Mucosa of descending colon (tissue), 3 donors: ENCODE data around the gene IQCM. TPM values are rescaled to one million over a fixed set of nuclear protein-coding genes. Genes with fewer than 3 reads are reported as not detected.
"Not testable (repeated sequence)": the region's sequence is repeated elsewhere in the genome, so short reads cannot be mapped to it uniquely, and the experiment has no call there.

Experiments used
- ATAC-seq: fragments of 200-7000 bp; cut with Tn5 transposase; one replicate; pipeline ENCODE4 v1.9.1; 2020; ENCODE audit warnings: mild to moderate bottlenecking, moderate library complexity
- DNase-seq, 3 donors: peaks; one replicate each; pipeline ENCODE4 v3.0.0-alpha.2; 2020
- H3K36me3 ChIP-seq: fragments of 200-600 bp; one replicate; pipeline ENCODE4 v1.8.0; 2021; ENCODE audit warnings: low read depth, mild to moderate bottlenecking
- H3K4me1 ChIP-seq: fragments of 200-600 bp; one replicate; pipeline ENCODE4 v1.8.0; 2021; ENCODE audit warnings: low read depth, mild to moderate bottlenecking
- H3K4me3 ChIP-seq: fragments of 200-600 bp; one replicate; pipeline ENCODE4 v1.8.0; 2021; ENCODE audit warnings: mild to moderate bottlenecking
- H3K9me3 ChIP-seq: fragments of 200-600 bp; one replicate; pipeline ENCODE4 v1.8.0; 2021; ENCODE audit warnings: mild to moderate bottlenecking
- CTCF ChIP-seq: fragments of 200-600 bp; IDR thresholded peaks from one replicate; pipeline ENCODE4 v1.8.0; 2022; ENCODE audit warnings: antibody characterized with exemption, mild to moderate bottlenecking
- intact Hi-C, 2 donors: fragments of 100-400 bp; cut with DNase I in 1 of 2; cut with micrococcal nuclease in 1 of 2; formaldehyde crosslinking; loops; one replicate each; pipeline versions ENCODE4 v1.11.0 to v1.11.1; 2022; cut with DNase I, micrococcal nuclease
- total RNA-seq, 3 donors: library from RNA; stranded (reverse); fragmentation: NEBNext Ultra II Directional in 2 of 3; extraction: Animal tissue kit (Norgen Biotek cat#: 25700) in 2 of 3; gene quantifications; one replicate each; pipeline versions ENCODE4 v1.2.1 to v1.2.4, GENCODE V29; 2021 to 2023
- donor health status: DM: no; HTN: no; CAD: no; lungs with moderate emphysema.
- donor health status: DM: no; HTN: no; CAD: no.
- donor health status: DM: no; HTN: yes; CAD: no.

Gene IQCM
- total RNA-seq, 3 donors from 2014 or later = 3.0 to 16.8 (median 5.2) TPM

GRCh38 chr4:149512501-149512900 lies 303.1 kb downstream of the IQCM start:
- intact Hi-C loops = no loop called here
- Histone ChIP-seq H3K9me3 (no peaks in the 10 kb centered on the region), H3K36me3 (no peaks in the 10 kb centered on the region), H3K4me1 (no peaks in the 10 kb centered on the region), H3K4me3 (no peak overlapping the region)
- TF ChIP-seq CTCF = no peak
- DNase-seq = no peak
- ATAC-seq = no peak

DNA sequence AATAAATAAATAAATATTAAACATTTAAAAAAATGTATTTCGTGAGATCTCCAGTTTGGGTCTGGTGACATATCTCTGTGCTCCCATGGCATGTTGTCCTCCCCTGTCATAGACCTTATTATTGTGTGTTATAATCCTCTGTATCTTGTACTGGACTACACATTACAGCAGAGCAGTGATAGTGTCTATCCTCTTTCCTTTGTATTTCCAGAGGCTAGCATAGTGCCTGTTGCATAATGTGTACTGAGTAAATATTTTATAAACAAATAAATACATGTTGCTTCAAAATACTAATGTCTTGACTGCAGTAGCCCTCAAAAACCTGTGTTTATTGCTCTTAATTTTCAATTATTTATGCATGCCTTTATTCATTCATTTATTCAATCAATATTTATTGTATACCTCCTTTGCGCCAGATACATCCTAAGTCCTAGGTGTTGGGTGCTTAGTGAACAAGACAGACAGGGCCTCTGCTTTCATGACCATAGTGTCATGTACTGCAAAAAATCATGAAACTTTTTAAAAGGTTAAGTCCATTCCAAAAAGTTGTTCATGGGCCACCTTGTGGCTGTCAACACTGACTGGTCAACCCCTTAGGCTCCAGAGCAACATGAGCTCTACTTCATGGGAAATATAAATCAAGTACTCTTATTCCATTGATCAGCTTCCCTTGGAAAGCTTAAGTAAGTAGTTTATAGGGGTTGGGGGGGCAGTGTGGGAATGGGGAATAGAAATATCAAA lies 303.9 kb downstream of the IQCM start:
- no peak overlapping the region for H3K4me3 ChIP-seq
- TF ChIP-seq CTCF = no peak
- intact Hi-C loops = no loop called here
- H3K4me1 ChIP-seq = no peaks in the 10 kb centered on the region
- no peaks in the 10 kb centered on the region for H3K36me3 ChIP-seq
- no peak for ATAC-seq
- H3K9me3 ChIP-seq = no peaks in the 10 kb centered on the region
- no peak for DNase-seq

DNA sequence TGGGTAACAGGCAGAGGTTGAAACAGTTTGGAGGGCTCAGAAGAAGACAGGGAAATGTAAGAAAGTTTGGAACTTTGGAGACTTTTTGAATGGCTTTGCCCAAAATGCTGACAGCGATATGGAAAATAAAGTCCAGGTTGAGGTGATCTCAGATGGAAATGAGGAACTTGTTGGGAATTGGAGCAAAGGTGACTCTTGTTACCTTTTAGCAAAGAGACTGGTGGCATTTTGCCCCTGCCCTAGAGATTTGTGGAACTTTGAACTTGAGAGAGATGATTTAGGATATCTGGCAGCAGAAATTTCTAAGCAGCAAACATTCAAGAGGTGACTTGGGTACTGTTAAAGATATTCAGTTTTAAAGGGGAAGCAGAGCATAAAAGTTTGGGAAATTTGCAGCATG lies 308.3 kb downstream of the IQCM start:
- H3K4me1 ChIP-seq, ATAC-seq, intact Hi-C loops, H3K4me3 ChIP-seq, H3K36me3 ChIP-seq, DNase-seq, H3K9me3 ChIP-seq: not testable (repeated sequence)

DNA sequence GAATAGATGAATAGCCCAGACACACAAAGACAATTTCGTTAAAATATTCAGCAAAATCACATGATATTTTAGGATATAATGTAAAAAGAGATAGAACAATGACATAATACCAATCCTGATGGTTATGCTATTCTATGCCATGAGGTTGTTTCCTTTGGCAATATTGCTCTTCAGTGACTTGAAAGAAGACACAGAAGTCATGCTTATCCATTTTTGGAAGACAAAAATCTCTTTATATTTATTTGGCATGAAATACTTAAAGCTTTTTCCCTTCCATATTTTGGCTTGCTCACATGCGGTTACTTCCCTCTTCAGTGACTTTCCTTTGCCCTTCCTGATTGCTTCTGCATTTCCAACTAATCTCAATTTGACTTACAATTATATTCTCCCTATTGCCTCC lies 314.8 kb downstream of the IQCM start:
- ATAC-seq (no peak), DNase-seq (no peak)
- Histone ChIP-seq H3K4me3 (no peak overlapping the region), H3K9me3 (no peaks in the 10 kb centered on the region), H3K36me3 (no peaks in the 10 kb centered on the region), H3K4me1 (no peaks in the 10 kb centered on the region)
- intact Hi-C loops = no loop called here
- no peak for TF ChIP-seq CTCF

DNA sequence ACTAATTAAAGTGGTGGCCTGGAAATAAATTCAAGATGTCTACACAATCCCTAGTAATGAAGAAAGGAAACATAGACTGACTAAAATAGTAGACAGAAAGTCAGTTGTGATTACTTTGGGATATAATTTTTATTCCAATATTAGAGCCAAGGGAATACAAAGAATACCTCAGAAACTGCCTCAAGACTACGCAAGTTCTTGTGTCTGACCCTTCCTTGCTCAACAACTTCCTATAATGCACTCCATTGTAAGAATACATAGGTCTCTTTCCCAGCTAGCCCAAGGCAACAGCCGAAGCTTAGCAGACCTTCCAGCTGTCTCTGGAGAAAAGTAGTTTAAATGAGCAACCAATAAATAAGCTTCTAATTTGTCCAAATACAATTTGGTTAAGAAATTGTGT lies 315.9 kb downstream of the IQCM start:
- no peak for TF ChIP-seq CTCF
- intact Hi-C loops = no loop called here

GRCh38 chr4:149498246-149498645 lies 317.4 kb downstream of the IQCM start:
- intact Hi-C loops = no loop called here
- ATAC-seq = no peak
- peak in 1 of 3 donors; percentile 29 for DNase-seq
- Histone ChIP-seq H3K4me1 (no peaks in the 10 kb centered on the region), H3K4me3 (no peak overlapping the region), H3K9me3 (no peaks in the 10 kb centered on the region), H3K36me3 (no peaks in the 10 kb centered on the region)
- no peak for TF ChIP-seq CTCF

More for the DNA sequence above, 315.9 kb downstream of the IQCM start:
- Histone ChIP-seq H3K4me3 (no peak overlapping the region), H3K36me3 (no peaks in the 10 kb centered on the region), H3K9me3 (no peaks in the 10 kb centered on the region), H3K4me1 (no peaks in the 10 kb centered on the region)
- DNase-seq = no peak
- ATAC-seq = no peak
